Testis (tissue), 2 donors: ENCODE results near the gene AUTS2.

ENCODE experiments used
- POLR2A ChIP-seq: fragments of 450-650 bp; IDR thresholded peaks from one replicate; pipeline ENCODE4 v1.6.1; 2017; ENCODE audit warnings: antibody characterized with exemption, mild to moderate bottlenecking, moderate library complexity
- TF ChIP-seq, protein P1 (sequence below), 3 experiments: fragments of 450-650 bp in 2 of 3; fragments of 200-600 bp in 1 of 3; sonication (generic) in 1 of 3; IDR thresholded peaks; one replicate each; pipeline ENCODE4 v1.5.1; 2016 to 2019; ENCODE audit warnings: antibody characterized with exemption in 3 of 3, mild to moderate bottlenecking in 2 of 3, moderate library complexity in 1 of 3

DNA sequence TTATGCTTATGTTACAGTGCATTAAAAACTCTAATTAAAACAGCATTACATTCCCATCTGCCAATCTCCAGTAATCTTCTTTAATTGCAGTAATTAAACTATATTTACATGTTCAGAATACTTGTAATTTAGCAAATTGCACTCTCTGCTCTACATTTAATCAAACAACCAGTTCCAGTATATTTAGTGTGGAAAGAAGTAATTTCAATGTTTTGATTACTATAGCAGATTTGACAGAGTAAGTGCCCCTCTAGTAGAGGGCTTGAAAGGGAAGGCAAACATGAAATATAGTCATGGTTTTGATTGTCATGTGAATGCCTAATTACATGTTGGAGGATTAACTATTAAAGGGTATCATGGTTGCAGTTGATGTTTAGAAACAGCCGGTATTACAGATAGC is 739.7 kb downstream of the AUTS2 start:
- no peak for TF ChIP-seq POLR2A
- TF ChIP-seq, protein P1, sequence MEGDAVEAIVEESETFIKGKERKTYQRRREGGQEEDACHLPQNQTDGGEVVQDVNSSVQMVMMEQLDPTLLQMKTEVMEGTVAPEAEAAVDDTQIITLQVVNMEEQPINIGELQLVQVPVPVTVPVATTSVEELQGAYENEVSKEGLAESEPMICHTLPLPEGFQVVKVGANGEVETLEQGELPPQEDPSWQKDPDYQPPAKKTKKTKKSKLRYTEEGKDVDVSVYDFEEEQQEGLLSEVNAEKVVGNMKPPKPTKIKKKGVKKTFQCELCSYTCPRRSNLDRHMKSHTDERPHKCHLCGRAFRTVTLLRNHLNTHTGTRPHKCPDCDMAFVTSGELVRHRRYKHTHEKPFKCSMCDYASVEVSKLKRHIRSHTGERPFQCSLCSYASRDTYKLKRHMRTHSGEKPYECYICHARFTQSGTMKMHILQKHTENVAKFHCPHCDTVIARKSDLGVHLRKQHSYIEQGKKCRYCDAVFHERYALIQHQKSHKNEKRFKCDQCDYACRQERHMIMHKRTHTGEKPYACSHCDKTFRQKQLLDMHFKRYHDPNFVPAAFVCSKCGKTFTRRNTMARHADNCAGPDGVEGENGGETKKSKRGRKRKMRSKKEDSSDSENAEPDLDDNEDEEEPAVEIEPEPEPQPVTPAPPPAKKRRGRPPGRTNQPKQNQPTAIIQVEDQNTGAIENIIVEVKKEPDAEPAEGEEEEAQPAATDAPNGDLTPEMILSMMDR (IDR thresholded peaks at IDR 0.05), result no peak
